ENCODE data around the gene CDKAL1.

- TF ChIP-seq CTCF (IDR thresholded peaks at IDR 0.05; ENCODE audit: low read depth, low read length) (no peak), EZH2phosphoT487 (IDR thresholded peaks at IDR 0.05; ENCODE audit: low read depth) (no peak)
Observed at GRCh38 chr6:21180800-21181337, 646.6 kb downstream of the CDKAL1 start.
